ENCODE measurements around the gene SNX8.

- TF ChIP-seq CTCF (conservative IDR thresholded peaks at IDR 0.05; ENCODE audit: low read length) (no peak), EZH2phosphoT487 (IDR thresholded peaks at IDR 0.05; ENCODE audit: borderline replicate concordance, low read depth, low read length) (no peak)
Observed at GRCh38 chr7:2203766-2204300, 110.4 kb downstream of the SNX8 start.

Data from OCI-LY7 (cell line).